Thyroid gland (tissue), 4 donors: Measurements from ENCODE around the gene ZNF385C.

Experiments
- POLR2A ChIP-seq, 2 donors: fragments of 450-650 bp; IDR thresholded peaks; one replicate each; pipeline ENCODE4 v1.6.1; 2017; ENCODE audit warnings: antibody characterized with exemption in 2 of 2, mild to moderate bottlenecking in 2 of 2, moderate library complexity in 1 of 2
- TF ChIP-seq, protein P1 (sequence below), 6 experiments: fragments of 200-600 bp in 3 of 6; fragments of 450-650 bp in 3 of 6; sonication (generic) in 3 of 6; IDR thresholded peaks; one replicate each; pipeline ENCODE4 v1.5.1; 2016 to 2019; ENCODE audit warnings: antibody characterized with exemption in 6 of 6, mild to moderate bottlenecking in 2 of 6, inconsistent platforms in 1 of 6, moderate library complexity in 1 of 6

GRCh38 chr17:42098730-42099399 is 592 bp upstream of the ZNF385C start:
- TF ChIP-seq, protein P1, sequence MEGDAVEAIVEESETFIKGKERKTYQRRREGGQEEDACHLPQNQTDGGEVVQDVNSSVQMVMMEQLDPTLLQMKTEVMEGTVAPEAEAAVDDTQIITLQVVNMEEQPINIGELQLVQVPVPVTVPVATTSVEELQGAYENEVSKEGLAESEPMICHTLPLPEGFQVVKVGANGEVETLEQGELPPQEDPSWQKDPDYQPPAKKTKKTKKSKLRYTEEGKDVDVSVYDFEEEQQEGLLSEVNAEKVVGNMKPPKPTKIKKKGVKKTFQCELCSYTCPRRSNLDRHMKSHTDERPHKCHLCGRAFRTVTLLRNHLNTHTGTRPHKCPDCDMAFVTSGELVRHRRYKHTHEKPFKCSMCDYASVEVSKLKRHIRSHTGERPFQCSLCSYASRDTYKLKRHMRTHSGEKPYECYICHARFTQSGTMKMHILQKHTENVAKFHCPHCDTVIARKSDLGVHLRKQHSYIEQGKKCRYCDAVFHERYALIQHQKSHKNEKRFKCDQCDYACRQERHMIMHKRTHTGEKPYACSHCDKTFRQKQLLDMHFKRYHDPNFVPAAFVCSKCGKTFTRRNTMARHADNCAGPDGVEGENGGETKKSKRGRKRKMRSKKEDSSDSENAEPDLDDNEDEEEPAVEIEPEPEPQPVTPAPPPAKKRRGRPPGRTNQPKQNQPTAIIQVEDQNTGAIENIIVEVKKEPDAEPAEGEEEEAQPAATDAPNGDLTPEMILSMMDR (IDR thresholded peaks at IDR 0.05) = no peak
- no peak for TF ChIP-seq POLR2A (IDR thresholded peaks at IDR 0.05)
